Astrocyte (in vitro differentiated cells and primary cell): Measurements from ENCODE around the gene ORC6.

Experiments
- CTCF ChIP-seq: IDR thresholded peaks from 2 replicates; pipeline ENCODE4 v1.5.1; 2011; ENCODE audit warnings: low read depth, mild to moderate bottlenecking, inconsistent platforms, low read length, moderate library complexity; ENCODE audit not compliant: insufficient read depth
- EZH2 ChIP-seq: IDR thresholded peaks from 2 replicates; pipeline ENCODE4 v1.6.1; 2012; ENCODE audit warnings: mild to moderate bottlenecking, low read length, inconsistent platforms; ENCODE audit not compliant: insufficient read depth

GRCh38 chr16:46696957-46697356, 7.5 kb downstream of the ORC6 start:
- TF ChIP-seq CTCF = no peak
- no peak for TF ChIP-seq EZH2
